ENCODE results near the gene TUBB. TPM values are rescaled to one million over a fixed set of nuclear protein-coding genes. Genes with fewer than 3 reads are reported as not detected.

Gene TUBB
- total and polyA plus RNA-seq, 9 of the 15 experiments (the other 6 are each of a cell fraction or from before 2014, with no cell fraction given), result 971 to 2,870 (median 1,478) TPM

DNA sequence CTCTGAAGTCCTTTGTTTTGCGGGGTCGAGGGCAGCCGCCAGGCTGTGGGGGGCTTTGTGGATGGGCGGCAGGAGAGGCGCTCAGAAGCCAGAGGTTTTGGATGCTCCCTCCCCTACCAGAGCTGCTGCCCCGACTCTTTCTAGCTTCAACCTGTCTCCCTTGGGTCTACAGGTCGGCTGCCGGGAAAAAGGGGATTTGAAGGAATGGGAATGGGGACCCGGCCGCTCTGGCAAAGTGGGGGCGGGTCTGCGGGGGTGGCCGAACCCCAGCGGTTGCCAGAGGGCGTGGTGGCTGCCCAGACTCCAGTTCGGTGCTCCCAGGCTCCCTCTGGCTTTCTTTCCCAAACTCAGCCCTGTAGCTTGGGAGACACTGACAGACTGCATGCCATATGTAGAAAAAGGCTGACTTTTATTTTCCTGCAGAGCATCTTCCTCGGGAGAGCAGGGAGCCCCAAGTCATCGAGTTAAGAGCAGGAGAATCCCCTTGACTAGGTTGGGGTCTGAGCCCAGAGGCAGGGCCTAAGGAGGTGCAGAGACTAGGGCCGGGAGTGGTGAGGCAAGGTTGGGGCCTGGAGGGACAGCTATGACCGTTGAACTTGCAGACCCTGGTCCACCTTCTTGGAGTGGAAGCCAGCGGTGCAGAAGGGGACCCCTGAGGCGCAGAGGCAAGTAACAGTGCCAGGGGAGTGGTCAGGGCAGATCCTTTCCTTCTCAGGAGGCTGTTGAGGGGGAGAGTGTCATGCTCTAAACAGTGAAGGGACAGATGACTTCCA is 32.3 kb upstream of the TUBB start (continued):
- TF ChIP-seq, protein P1, sequence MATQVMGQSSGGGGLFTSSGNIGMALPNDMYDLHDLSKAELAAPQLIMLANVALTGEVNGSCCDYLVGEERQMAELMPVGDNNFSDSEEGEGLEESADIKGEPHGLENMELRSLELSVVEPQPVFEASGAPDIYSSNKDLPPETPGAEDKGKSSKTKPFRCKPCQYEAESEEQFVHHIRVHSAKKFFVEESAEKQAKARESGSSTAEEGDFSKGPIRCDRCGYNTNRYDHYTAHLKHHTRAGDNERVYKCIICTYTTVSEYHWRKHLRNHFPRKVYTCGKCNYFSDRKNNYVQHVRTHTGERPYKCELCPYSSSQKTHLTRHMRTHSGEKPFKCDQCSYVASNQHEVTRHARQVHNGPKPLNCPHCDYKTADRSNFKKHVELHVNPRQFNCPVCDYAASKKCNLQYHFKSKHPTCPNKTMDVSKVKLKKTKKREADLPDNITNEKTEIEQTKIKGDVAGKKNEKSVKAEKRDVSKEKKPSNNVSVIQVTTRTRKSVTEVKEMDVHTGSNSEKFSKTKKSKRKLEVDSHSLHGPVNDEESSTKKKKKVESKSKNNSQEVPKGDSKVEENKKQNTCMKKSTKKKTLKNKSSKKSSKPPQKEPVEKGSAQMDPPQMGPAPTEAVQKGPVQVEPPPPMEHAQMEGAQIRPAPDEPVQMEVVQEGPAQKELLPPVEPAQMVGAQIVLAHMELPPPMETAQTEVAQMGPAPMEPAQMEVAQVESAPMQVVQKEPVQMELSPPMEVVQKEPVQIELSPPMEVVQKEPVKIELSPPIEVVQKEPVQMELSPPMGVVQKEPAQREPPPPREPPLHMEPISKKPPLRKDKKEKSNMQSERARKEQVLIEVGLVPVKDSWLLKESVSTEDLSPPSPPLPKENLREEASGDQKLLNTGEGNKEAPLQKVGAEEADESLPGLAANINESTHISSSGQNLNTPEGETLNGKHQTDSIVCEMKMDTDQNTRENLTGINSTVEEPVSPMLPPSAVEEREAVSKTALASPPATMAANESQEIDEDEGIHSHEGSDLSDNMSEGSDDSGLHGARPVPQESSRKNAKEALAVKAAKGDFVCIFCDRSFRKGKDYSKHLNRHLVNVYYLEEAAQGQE (IDR thresholded peaks at IDR 0.05; ENCODE audit: borderline replicate concordance), result no peak
- TF ChIP-seq, protein P1 (CRISPR knock-in tag; IDR thresholded peaks at IDR 0.05; ENCODE audit: low read depth), result no peak
- TF ChIP-seq NCOA4 (IDR thresholded peaks at IDR 0.05; ENCODE audit: partially characterized antibody) (no peak), ZKSCAN8 (CRISPR knock-in tag; IDR thresholded peaks at IDR 0.05) (no peak), NEUROD1 (IDR thresholded peaks at IDR 0.05; ENCODE audit: borderline replicate concordance, low read depth, low read length, partially characterized antibody) (no peak), ERF (CRISPR knock-in tag; IDR thresholded peaks at IDR 0.05) (no peak)
- TF ChIP-seq, protein P2, sequence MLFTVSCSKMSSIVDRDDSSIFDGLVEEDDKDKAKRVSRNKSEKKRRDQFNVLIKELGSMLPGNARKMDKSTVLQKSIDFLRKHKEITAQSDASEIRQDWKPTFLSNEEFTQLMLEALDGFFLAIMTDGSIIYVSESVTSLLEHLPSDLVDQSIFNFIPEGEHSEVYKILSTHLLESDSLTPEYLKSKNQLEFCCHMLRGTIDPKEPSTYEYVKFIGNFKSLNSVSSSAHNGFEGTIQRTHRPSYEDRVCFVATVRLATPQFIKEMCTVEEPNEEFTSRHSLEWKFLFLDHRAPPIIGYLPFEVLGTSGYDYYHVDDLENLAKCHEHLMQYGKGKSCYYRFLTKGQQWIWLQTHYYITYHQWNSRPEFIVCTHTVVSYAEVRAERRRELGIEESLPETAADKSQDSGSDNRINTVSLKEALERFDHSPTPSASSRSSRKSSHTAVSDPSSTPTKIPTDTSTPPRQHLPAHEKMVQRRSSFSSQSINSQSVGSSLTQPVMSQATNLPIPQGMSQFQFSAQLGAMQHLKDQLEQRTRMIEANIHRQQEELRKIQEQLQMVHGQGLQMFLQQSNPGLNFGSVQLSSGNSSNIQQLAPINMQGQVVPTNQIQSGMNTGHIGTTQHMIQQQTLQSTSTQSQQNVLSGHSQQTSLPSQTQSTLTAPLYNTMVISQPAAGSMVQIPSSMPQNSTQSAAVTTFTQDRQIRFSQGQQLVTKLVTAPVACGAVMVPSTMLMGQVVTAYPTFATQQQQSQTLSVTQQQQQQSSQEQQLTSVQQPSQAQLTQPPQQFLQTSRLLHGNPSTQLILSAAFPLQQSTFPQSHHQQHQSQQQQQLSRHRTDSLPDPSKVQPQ (CRISPR knock-in tag; IDR thresholded peaks at IDR 0.05; ENCODE audit: borderline replicate concordance), result no peak
- TF ChIP-seq, protein P3, sequence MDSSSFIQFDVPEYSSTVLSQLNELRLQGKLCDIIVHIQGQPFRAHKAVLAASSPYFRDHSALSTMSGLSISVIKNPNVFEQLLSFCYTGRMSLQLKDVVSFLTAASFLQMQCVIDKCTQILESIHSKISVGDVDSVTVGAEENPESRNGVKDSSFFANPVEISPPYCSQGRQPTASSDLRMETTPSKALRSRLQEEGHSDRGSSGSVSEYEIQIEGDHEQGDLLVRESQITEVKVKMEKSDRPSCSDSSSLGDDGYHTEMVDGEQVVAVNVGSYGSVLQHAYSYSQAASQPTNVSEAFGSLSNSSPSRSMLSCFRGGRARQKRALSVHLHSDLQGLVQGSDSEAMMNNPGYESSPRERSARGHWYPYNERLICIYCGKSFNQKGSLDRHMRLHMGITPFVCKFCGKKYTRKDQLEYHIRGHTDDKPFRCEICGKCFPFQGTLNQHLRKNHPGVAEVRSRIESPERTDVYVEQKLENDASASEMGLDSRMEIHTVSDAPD (CRISPR knock-in tag; IDR thresholded peaks at IDR 0.05), result no peak

Measured in K562 (cell line).